ENCODE data around the gene KLF16.
"Not testable (repeated sequence)": the region's sequence is repeated elsewhere in the genome, so short reads cannot be mapped to it uniquely, and the experiment has no call there.

KLF16 gene

GRCh38 chr19:1863328-1863637 lies at the start of gene KLF16:
Gene KLF16, minus strand, starts transcription at chr19:1863579. Its CDS starts 82 bp downstream, at chr19:1863497.
- no peak for DNase-seq

DNA sequence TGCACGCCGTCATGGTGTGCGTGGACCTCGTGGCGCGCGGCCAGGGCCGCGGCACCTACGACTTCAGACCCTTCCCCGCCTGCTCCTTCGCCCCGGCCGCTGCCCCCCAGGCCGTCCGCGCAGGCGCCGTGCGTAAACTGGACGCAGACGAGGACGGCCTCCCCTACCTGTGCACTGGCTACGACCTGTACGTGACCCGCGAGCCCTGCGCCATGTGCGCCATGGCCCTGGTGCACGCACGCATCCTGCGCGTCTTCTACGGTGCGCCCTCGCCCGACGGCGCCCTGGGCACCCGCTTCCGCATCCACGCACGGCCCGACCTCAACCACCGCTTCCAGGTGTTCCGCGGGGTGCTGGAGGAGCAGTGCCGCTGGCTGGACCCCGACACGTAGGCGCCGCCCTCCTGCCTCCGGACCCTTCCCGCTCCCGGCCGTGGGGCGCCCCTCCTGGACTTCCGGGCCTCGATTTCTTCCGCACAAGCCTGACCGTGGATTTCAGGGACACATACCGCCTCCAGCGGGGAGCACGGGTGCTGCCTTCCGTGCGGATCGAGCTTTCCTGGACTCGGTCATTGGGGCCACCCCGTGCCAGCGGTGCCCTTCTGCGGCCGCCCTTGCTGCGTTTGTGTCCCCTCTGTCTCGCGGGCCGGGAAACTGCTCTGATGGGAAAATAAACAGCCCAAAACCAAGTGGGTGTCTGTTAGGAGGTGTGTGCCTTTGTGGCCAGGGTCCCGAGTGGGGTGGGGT lies 49.6 kb upstream of the KLF16 start:
- no peak for DNase-seq

DNA sequence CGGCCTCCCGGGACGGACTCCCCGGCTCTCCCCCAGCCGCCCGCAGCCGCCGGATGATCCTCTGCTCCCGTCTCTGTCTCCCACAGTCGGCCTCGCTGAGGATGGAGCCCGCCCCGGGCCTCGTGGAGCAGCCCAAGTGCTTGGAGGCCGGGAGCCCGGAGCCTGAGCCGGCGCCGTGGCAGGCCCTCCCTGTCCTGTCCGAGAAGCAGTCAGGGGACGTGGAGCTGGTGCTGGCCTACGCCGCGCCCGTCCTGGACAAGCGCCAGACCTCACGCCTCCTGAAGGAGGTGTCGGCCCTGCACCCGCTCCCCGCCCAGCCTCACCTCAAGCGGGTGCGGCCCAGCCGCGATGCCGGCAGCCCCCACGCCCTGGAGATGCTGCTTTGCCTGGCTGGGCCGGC lies 48.6 kb upstream of the KLF16 start:
- DNase-seq = no peak

GRCh38 chr19:1911098-1911497 lies 47.7 kb upstream of the KLF16 start:
- no peak for DNase-seq

DNA sequence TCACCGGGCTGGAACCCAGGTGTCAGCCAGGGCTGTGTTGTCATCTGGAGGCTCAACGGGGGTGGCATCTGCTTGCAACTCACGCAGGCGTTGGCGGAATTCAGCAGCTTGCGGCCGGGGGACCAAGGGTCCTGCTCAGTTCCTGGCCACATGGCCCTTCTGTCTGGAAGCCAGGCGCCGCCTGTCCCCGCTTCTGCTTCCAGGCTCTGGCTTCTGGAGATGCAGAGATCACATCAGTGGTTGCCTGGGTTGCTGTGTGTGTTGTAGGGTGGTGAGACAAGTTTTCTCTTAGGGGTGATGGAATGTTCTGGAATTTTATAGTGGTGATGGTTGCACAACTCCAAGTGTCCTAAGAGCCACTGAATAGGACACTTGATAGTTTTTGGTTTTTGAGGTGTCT lies 46.8 kb upstream of the KLF16 start:
- DNase-seq = no peak

GRCh38 chr19:1909761-1910080 lies 46.3 kb upstream of the KLF16 start:
- no peak for DNase-seq

DNA sequence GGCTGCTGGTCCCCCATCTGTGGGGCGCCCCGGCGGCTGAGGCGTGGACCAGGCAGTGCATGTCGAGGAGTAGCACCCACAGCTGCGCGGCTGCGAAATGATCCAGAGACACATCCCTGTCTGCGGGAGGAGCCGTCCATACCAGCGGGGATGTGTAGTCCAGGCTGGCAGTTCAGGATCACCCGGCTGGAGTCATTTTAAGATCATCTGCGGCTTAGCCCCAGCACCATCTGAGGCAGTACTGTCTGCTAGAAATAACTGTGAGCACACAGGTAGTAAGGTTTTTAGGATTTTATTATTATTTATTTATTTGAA lies 44.9 kb upstream of the KLF16 start:
- no peak for DNase-seq

DNA sequence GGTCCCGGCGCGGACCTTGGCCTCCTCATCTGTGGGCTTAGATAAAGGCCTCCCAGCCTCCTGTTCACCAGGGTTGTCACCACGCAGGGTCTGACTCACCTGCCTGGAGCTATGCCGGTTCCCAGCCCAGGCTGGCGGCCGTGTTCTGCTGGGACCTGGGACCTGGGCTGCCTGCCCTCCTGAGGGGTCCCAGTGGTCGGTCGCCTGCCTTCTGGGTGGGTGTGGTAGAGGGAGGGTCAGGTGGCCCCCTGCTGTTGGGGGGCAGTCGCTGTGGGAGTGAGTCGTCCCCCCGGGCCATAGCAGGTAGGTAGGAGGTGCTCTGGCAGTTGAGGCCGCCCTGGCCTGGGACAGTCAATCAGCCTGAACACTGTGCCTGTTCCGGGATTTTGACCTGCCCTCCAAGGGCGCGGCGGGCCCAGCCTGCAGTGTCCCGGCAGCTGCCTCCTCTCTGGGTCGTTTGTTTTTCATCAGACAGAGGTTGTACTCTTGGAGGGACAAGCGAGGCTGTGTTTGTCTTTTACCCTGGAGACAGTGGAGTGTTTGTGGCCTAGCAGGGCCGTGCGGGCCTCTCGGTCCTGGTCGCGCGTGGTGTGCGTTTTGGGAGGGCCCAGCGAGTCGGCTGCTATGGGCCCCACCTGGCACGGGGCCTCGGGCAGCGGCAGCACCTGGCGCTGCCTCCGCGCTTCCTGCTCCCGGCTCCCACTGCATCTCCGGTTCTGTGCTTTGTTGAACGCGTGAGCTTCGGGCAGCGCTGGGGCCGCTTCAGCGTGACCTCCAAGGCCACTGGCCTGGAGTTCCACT lies 44.4 kb upstream of the KLF16 start:
- DNase-seq = no peak

- DNase-seq = no peak
Observed at GRCh38 chr19:1906985-1907562, 43.7 kb upstream of the KLF16 start.

DNA sequence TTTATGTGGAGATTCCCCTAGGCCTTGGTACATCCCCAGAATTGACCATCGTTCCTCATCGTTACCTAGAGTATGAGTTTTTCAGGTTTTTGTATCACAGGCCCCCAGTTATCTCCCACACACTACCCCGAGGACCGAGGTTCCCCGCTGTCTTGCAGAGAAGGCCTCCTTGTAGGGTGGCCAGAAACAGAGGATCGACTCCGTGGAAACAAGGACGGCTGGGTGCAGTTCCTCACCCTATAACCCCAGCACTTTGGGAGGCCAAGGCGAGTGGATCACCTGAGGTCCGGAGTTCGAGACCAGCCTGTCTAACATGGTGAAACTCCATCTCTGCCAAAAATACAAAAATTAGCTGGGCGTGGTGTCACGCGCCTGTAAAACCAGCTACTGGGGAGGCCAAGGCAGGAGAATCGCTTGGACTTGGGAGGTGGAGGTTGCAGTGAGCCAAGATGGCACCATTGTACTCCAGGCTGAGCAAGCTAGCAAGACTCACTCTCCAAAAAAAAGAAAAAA lies 42.5 kb upstream of the KLF16 start:
- no peak for DNase-seq

DNA sequence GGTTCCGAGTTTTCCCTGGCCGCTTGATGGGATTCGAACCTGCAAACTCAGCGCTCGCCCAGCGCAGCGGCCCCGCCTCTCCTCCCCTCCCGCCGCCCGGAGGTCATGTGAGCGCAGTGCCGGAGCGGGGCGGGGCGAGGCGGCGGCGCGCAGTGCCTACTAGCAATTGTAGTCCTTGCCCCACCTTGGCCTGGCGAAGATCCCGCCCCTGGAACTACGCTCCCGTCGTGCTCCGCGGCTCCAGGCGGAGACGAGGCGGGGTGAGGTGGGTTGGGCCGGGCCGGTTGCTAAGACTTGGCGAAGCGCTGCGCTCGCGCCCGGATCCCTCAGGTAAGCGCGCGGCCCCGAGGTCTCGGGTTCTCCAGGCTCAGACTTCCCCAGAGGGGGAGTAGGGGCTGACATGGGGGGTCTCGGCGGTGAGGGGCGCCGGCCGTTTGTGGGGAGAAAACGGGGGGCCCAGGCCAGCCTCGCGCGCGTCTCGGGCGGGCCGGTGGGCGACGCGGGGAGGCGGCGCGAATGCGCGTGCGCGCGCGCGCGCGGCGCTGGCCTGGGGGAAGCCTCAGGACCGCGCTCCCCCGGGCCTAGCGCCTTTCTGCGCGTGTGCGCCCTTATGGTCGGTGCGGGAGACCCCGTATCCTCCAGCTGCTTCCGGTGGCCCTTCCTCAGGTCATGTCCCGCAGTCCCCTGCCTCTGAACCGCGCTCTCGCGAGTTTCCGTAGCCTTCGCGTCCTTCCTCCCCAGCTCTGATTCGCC lies 41.9 kb upstream of the KLF16 start, which contains the start of the genes ADAT3 and SCAMP4:
ADAT3 (plus strand) TSS at position 290 of the 753 bp plus-strand sequence. CDS start 6,649 bp downstream, outside the sequence.
SCAMP4 (plus strand) TSS at position 290 of the 753 bp plus-strand sequence. CDS start 9,621 bp downstream, outside the sequence.
- peak; percentile 99 for DNase-seq

DNA sequence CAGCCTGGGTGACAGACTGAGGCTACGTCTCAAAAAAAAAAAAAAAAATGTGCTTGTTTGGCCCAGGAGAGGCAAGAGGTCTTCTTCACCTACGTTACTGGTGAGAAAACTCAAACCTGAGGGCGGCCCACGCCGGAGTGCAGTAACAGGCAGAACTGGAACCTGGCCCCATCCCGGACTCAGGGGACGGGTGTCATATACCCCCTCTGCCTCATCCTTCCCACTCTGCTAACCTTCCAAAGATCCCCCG lies 41.4 kb upstream of the KLF16 start:
- no peak for DNase-seq

GRCh38 chr19:1902923-1903322 lies 39.5 kb upstream of the KLF16 start:
- no peak for DNase-seq

DNA sequence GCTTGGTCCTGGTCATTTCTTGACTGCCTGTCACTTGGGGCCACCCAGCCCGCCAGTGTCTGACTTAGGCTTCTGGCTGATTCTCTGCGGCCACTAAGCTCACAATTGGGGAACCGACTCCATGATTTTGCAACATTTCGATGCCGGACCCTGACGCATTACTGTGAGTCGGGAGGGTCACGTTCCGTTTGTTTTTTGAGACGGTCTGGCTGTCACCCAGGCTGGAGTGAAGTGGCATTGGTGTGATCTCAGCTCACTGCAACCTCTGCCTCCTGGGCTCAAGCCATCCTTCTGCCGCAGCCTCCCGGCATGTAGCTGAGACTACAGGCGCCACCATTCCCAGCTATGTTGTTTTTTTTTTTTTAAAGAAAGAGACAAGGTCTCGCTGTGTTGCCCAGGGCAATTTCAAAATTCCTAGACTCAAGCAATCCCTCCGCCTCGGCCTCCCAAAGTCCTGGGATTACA lies 38.6 kb upstream of the KLF16 start:
- peak; percentile 34 for DNase-seq

- no peak for DNase-seq
Observed at GRCh38 chr19:1896508-1896907, 33.1 kb upstream of the KLF16 start.

GRCh38 chr19:1893791-1894190 lies 30.4 kb upstream of the KLF16 start:
- DNase-seq = no peak

DNA sequence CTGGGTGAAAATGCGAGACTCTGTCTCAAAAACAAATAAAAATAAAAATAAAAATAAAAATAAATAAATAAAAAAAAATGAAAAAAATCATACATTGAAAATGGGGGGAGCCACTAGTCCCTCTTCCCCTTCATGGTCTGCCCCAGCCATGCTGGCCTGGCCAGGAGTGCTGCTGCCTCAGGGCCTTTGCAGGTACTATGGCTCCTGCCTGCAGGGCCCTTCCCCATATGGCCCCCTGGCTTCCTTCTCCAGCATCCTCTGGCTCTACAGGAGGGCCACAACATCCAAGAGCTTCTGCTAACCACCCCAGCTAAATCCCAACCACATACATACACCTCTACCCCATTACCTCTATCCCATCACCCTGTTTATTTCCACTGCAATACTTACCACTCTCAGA lies 26.5 kb upstream of the KLF16 start:
- no peak for DNase-seq

GRCh38 chr19:1888385-1888784 lies 25.0 kb upstream of the KLF16 start:
- no peak for DNase-seq

- not testable (repeated sequence) for DNase-seq
Observed at GRCh38 chr19:1886360-1886759, 23.0 kb upstream of the KLF16 start.

- peak; percentile 95 for DNase-seq
Observed at GRCh38 chr19:1885398-1886119, 22.2 kb upstream of the KLF16 start, which contains the start of gene ABHD17A. Gene ABHD17A, minus strand, starts transcription at chr19:1885496. Its CDS starts 3,930 bp downstream, at chr19:1881566.

DNA sequence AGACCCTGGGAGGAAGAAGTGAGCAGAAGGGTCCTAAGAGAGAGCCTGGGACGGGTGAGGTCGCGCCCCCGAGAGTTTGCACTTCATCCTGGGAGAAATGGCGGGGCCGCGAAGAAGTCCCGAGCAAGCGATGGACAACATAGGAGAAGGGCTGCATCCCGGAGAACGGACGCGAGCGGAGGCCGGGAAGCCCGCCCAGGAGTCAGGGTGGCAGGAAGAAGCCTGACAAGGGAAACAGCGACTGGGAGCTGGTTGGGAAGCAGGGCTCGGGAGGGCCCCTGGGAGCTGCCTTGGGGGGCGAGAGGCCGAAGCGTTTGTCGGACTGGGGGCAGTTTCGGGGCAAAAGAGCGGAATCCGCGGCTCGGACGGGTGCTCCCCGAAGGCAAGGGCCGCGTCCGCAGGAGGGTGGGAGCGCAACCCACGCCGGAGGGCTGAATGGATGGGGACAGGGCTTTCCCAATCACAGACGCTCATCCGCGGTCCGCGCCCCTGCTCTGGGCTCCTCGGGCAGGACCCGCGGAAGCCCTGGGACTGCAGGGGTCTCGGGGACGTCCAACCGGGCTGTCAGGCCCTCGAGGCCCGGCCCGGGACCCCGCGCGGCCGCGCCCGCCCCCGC lies 21.4 kb upstream of the KLF16 start:
- no peak for DNase-seq

- DNase-seq = peak; percentile 77
Observed at GRCh38 chr19:1884291-1884718, 20.9 kb upstream of the KLF16 start.

Data from CD4-positive, alpha-beta T cell treated with Interleukin-17A for 1 hour (primary cell).